HepG2 (cell line): ENCODE data around the gene KIRREL2. TPM values are rescaled to one million over a fixed set of nuclear protein-coding genes. Genes with fewer than 3 reads are reported as not detected.
A peak's percentile ranks its signal among the peaks of the same experiment; 100 is the strongest.

Experiments used
- ARHGAP35 ChIP-seq: sonication (generic); formaldehyde crosslinking; IDR thresholded peaks from 2 replicates; pipeline ENCODE4 v1.9.0; 2022; ENCODE audit warnings: mild to moderate bottlenecking, inconsistent platforms, moderate library complexity, missing genetic modification reagents, borderline replicate concordance
- ATF2 ChIP-seq: sonication (generic); formaldehyde crosslinking; IDR thresholded peaks from 2 replicates; pipeline ENCODE4 v1.4.0; 2020; ENCODE audit warnings: missing genetic modification reagents
- CBX2 ChIP-seq, 2 experiments: fragments of 200-600 bp in 1 of 2; sonication (generic); formaldehyde crosslinking in 1 of 2; IDR thresholded peaks; 2 replicates each; pipeline versions ENCODE4 v1.7.0 to v1.8.1; 2018 to 2022; ENCODE audit warnings: low read depth in 2 of 2, low read length in 1 of 2, mild to moderate bottlenecking in 1 of 2, missing genetic modification reagents in 1 of 2
- EEA1 ChIP-seq: sonication (generic); formaldehyde crosslinking; IDR thresholded peaks from 2 replicates; pipeline ENCODE4 v1.5.1; 2020; ENCODE audit warnings: mild to moderate bottlenecking, missing genetic modification reagents, borderline replicate concordance
- HNF1A ChIP-seq, 2 experiments: sonication (generic) in 1 of 2; formaldehyde crosslinking in 1 of 2; IDR thresholded peaks; 2 replicates each; pipeline versions ENCODE4 v1.4.0 to v1.6.1; 2016 to 2020; ENCODE audit warnings: borderline replicate concordance in 1 of 2, low read depth in 1 of 2, mild to moderate bottlenecking in 1 of 2, missing genetic modification reagents in 1 of 2
- KLF6 ChIP-seq: IDR thresholded peaks from 2 replicates; pipeline ENCODE4 v1.8.0; 2016; ENCODE audit warnings: missing biosample characterization, missing genetic modification reagents
- PAF1 ChIP-seq: IDR thresholded peaks from 2 replicates; pipeline ENCODE4 v1.6.1; 2016; ENCODE audit warnings: missing genetic modification reagents, missing compliant biosample characterization
- RAD21 ChIP-seq: fragments of 450-650 bp; formaldehyde crosslinking; IDR thresholded peaks from 2 replicates; pipeline ENCODE4 v1.5.0; 2020; ENCODE audit warnings: mild to moderate bottlenecking
- SALL2 ChIP-seq: sonication (generic); formaldehyde crosslinking; IDR thresholded peaks from 2 replicates; pipeline ENCODE4 v1.8.1; 2023; ENCODE audit warnings: mild to moderate bottlenecking, missing genetic modification reagents, inconsistent platforms
- SETDB1 ChIP-seq: sonication (generic); formaldehyde crosslinking; IDR thresholded peaks from 2 replicates; pipeline ENCODE4 v1.5.1; 2020; ENCODE audit warnings: missing genetic modification reagents, mild to moderate bottlenecking, borderline replicate concordance
- SIN3A ChIP-seq: IDR thresholded peaks from 2 replicates; pipeline ENCODE4 v1.6.1; 2011; ENCODE audit warnings: low read depth, mild to moderate bottlenecking, control low read depth, low read length, borderline replicate concordance
- SMARCE1 ChIP-seq: fragments of 450-650 bp; IDR thresholded peaks from 2 replicates; pipeline ENCODE4 v1.6.1; 2017; ENCODE audit warnings: borderline replicate concordance
- ZBTB14 ChIP-seq: sonication (generic); formaldehyde crosslinking; IDR thresholded peaks from 2 replicates; pipeline ENCODE4 v1.4.0; 2020; ENCODE audit warnings: missing genetic modification reagents
- ZNF20 ChIP-seq: sonication (generic); formaldehyde crosslinking; IDR thresholded peaks from 2 replicates; pipeline ENCODE4 v1.4.0; 2020; ENCODE audit warnings: mild to moderate bottlenecking, moderate library complexity, missing genetic modification reagents
- ZNF468 ChIP-seq: sonication (generic); formaldehyde crosslinking; IDR thresholded peaks from 2 replicates; pipeline ENCODE4 v1.8.0; 2022; ENCODE audit warnings: mild to moderate bottlenecking, moderate library complexity, missing genetic modification reagents
- ZNF597 ChIP-seq: sonication (generic); formaldehyde crosslinking; IDR thresholded peaks from 2 replicates; pipeline ENCODE4 v1.5.0; 2020; ENCODE audit warnings: missing genetic modification reagents
- ZNF7 ChIP-seq: IDR thresholded peaks from 2 replicates; pipeline ENCODE4 v1.6.1; 2016; ENCODE audit warnings: missing biosample characterization, missing genetic modification reagents
- ZNF800 ChIP-seq: sonication (generic); formaldehyde crosslinking; IDR thresholded peaks from 2 replicates; pipeline ENCODE4 v1.4.0; 2020; ENCODE audit warnings: missing genetic modification reagents
- polyA plus RNA-seq, 8 experiments: library from polyadenylated mRNA; depleted of rRNA in 3 of 8; stranded (reverse) in 7 of 8; unstranded in 1 of 8; fragments of >200 nt; fragmentation: Illumina TruSeq in 4 of 8; extraction: Trizol in 4 of 8; gene quantifications; 2 replicates each; pipeline versions ENCODE4 v1.2.1 to v1.2.3, GENCODE V29; 2011 to 2016; ENCODE audit warnings: low read depth in 4 of 8, missing spikeins in 1 of 8, mixed read lengths in 1 of 8; ENCODE audit not compliant: insufficient read depth in 1 of 8
- total RNA-seq, 5 experiments: library from RNA; depleted of rRNA; stranded (reverse); fragments of >200 nt; fragmentation: Illumina TruSeq; extraction: Trizol; gene quantifications; 2 replicates each; pipeline ENCODE4 v1.2.3, GENCODE V29; 2016; ENCODE audit warnings: low read depth in 1 of 5

Gene KIRREL2
- total and polyA plus RNA-seq, 2 of the 13 experiments (the other 11 are each of a cell fraction or from before 2014, with no cell fraction given), result 0.18 to 2.4 TPM

GRCh38 chr19:35879770-35880317 lies 23.1 kb downstream of the KIRREL2 start (continued):
- TF ChIP-seq ZBTB14 (CRISPR knock-in tag) (no peak), ZNF468 (CRISPR knock-in tag) (no peak), SALL2 (CRISPR knock-in tag) (peak; percentile 69; the same call in 1 of the 2 replicates), PAF1 (CRISPR knock-in tag) (no peak), CBX2 (IDR thresholded peaks at IDR 0.05; ENCODE audit: low read depth, low read length) (no peak), CBX2 (CRISPR knock-in tag; IDR thresholded peaks at IDR 0.05; ENCODE audit: low read depth) (0 out of 2 replicates have a peak, but pooled peaks have one; percentile 31), ZNF7 (CRISPR knock-in tag) (0 out of 2 replicates have a peak, but pooled peaks have one; percentile 10), EEA1 (CRISPR knock-in tag) (0 out of 2 replicates have a peak, but pooled peaks have one; percentile 57), HNF1A (IDR thresholded peaks at IDR 0.05; ENCODE audit: low read depth) (no peak), HNF1A (CRISPR knock-in tag; IDR thresholded peaks at IDR 0.05; ENCODE audit: borderline replicate concordance) (no peak), SETDB1 (CRISPR knock-in tag) (no peak), SMARCE1 (no peak), KLF6 (peak; percentile 99), ATF2 (peak; percentile 70; the same call in 1 of the 2 replicates), ZNF597 (CRISPR knock-in tag) (no peak), RAD21 (CRISPR knock-in tag) (peak; percentile 61), ZNF800 (CRISPR knock-in tag) (0 out of 2 replicates have a peak, but pooled peaks have one; percentile 65), ZNF20 (CRISPR knock-in tag) (0 out of 2 replicates have a peak, but pooled peaks have one; percentile 46), ARHGAP35 (CRISPR knock-in tag) (peak; percentile 86), SIN3A (peak; percentile 96)
